HepG2 (cell line): ENCODE data around the gene MIF4GD. TPM values are rescaled to one million over a fixed set of nuclear protein-coding genes. Genes with fewer than 3 reads are reported as not detected.

Source experiments
- DNMT1 ChIP-seq: sonication (generic); formaldehyde crosslinking; IDR thresholded peaks from 2 replicates; pipeline ENCODE4 v1.5.1; 2020; ENCODE audit warnings: mild to moderate bottlenecking, missing genetic modification reagents
- ELF1 ChIP-seq: sonication (generic); formaldehyde crosslinking; IDR thresholded peaks from 2 replicates; pipeline ENCODE4 v1.4.0; 2020; ENCODE audit warnings: missing genetic modification reagents
- GATAD1 ChIP-seq: IDR thresholded peaks from 2 replicates; pipeline ENCODE4 v1.6.1; 2016; ENCODE audit warnings: missing genetic modification reagents, missing compliant biosample characterization
- GPBP1L1 ChIP-seq: sonication (generic); formaldehyde crosslinking; IDR thresholded peaks from 2 replicates; pipeline ENCODE4 v1.5.0; 2020; ENCODE audit warnings: mild to moderate bottlenecking, missing genetic modification reagents
- HDAC2 ChIP-seq: sonication (generic); formaldehyde crosslinking; IDR thresholded peaks from 2 replicates; pipeline ENCODE4 v1.4.0; 2020; ENCODE audit warnings: missing genetic modification reagents
- MED13 ChIP-seq: sonication (generic); formaldehyde crosslinking; IDR thresholded peaks from 2 replicates; pipeline ENCODE4 v1.5.0; 2020; ENCODE audit warnings: missing genetic modification reagents
- RBM39 ChIP-seq: fragments of 200-400 bp; formaldehyde crosslinking; IDR thresholded peaks from one replicate; pipeline ENCODE4 v1.6.1; 2018; ENCODE audit warnings: antibody characterized with exemption, mild to moderate bottlenecking, low read depth, low read length; ENCODE audit not compliant: poor library complexity, severe bottlenecking
- SCMH1 ChIP-seq: sonication (generic); formaldehyde crosslinking; IDR thresholded peaks from 2 replicates; pipeline ENCODE4 v1.9.0; 2021; ENCODE audit warnings: missing genetic modification reagents, mild to moderate bottlenecking, borderline replicate concordance
- SRSF1 ChIP-seq: fragments of 200-400 bp; formaldehyde crosslinking; optimal IDR thresholded peaks from 2 replicates; pipeline ENCODE3; 2017; ENCODE audit warnings: mild to moderate bottlenecking, low read depth, low read length, moderate library complexity
- THAP7 ChIP-seq: sonication (generic); formaldehyde crosslinking; IDR thresholded peaks from 2 replicates; pipeline ENCODE4 v1.8.1; 2023; ENCODE audit warnings: mild to moderate bottlenecking, missing genetic modification reagents
- U2AF2 ChIP-seq: fragments of 200-400 bp; formaldehyde crosslinking; IDR thresholded peaks from 2 replicates; pipeline ENCODE4 v1.6.1; 2017; ENCODE audit warnings: low read depth, mild to moderate bottlenecking, low read length
- ZBTB37 ChIP-seq: sonication (generic); formaldehyde crosslinking; IDR thresholded peaks from 2 replicates; pipeline ENCODE4 v1.4.0; 2020; ENCODE audit warnings: mild to moderate bottlenecking, missing genetic modification reagents
- ZFY ChIP-seq: sonication (generic); formaldehyde crosslinking; IDR thresholded peaks from 2 replicates; pipeline ENCODE4 v1.4.0; 2020; ENCODE audit warnings: missing genetic modification reagents
- ZNF142 ChIP-seq: sonication (generic); formaldehyde crosslinking; IDR thresholded peaks from 2 replicates; pipeline ENCODE4 v1.4.0; 2020; ENCODE audit warnings: missing genetic modification reagents
- ZNF230 ChIP-seq: sonication (generic); formaldehyde crosslinking; IDR thresholded peaks from 2 replicates; pipeline ENCODE4 v1.4.0; 2020; ENCODE audit warnings: mild to moderate bottlenecking, missing genetic modification reagents
- ZNF24 ChIP-seq: fragments of 450-650 bp; IDR thresholded peaks from 2 replicates; pipeline ENCODE4 v1.6.1; 2017; ENCODE audit warnings: antibody characterized with exemption, mild to moderate bottlenecking
- ZNF564 ChIP-seq: sonication (generic); formaldehyde crosslinking; IDR thresholded peaks from 2 replicates; pipeline ENCODE4 v1.8.1; 2023; ENCODE audit warnings: mild to moderate bottlenecking, missing genetic modification reagents
- ZNF607 ChIP-seq: sonication (generic); formaldehyde crosslinking; IDR thresholded peaks from 2 replicates; pipeline ENCODE4 v1.5.1; 2020; ENCODE audit warnings: missing genetic modification reagents, mild to moderate bottlenecking, borderline replicate concordance
- ZNF672 ChIP-seq: sonication (generic); formaldehyde crosslinking; IDR thresholded peaks from 2 replicates; pipeline ENCODE4 v1.8.1; 2022; ENCODE audit warnings: missing genetic modification reagents
- ZNF766 ChIP-seq: sonication (generic); formaldehyde crosslinking; IDR thresholded peaks from 2 replicates; pipeline ENCODE4 v1.5.0; 2020; ENCODE audit warnings: missing genetic modification reagents, borderline replicate concordance
- polyA plus RNA-seq, 8 experiments: library from polyadenylated mRNA; depleted of rRNA in 3 of 8; stranded (reverse) in 7 of 8; unstranded in 1 of 8; fragments of >200 nt; fragmentation: Illumina TruSeq in 4 of 8; extraction: Trizol in 4 of 8; gene quantifications; 2 replicates each; pipeline versions ENCODE4 v1.2.1 to v1.2.3, GENCODE V29; 2011 to 2016; ENCODE audit warnings: low read depth in 4 of 8, missing spikeins in 1 of 8, mixed read lengths in 1 of 8; ENCODE audit not compliant: insufficient read depth in 1 of 8
- total RNA-seq, 5 experiments: library from RNA; depleted of rRNA; stranded (reverse); fragments of >200 nt; fragmentation: Illumina TruSeq; extraction: Trizol; gene quantifications; 2 replicates each; pipeline ENCODE4 v1.2.3, GENCODE V29; 2016; ENCODE audit warnings: low read depth in 1 of 5

Gene MIF4GD
- total and polyA plus RNA-seq, 2 of the 13 experiments (the other 11 are each of a cell fraction or from before 2014, with no cell fraction given): 14.0 to 28.0 TPM

DNA sequence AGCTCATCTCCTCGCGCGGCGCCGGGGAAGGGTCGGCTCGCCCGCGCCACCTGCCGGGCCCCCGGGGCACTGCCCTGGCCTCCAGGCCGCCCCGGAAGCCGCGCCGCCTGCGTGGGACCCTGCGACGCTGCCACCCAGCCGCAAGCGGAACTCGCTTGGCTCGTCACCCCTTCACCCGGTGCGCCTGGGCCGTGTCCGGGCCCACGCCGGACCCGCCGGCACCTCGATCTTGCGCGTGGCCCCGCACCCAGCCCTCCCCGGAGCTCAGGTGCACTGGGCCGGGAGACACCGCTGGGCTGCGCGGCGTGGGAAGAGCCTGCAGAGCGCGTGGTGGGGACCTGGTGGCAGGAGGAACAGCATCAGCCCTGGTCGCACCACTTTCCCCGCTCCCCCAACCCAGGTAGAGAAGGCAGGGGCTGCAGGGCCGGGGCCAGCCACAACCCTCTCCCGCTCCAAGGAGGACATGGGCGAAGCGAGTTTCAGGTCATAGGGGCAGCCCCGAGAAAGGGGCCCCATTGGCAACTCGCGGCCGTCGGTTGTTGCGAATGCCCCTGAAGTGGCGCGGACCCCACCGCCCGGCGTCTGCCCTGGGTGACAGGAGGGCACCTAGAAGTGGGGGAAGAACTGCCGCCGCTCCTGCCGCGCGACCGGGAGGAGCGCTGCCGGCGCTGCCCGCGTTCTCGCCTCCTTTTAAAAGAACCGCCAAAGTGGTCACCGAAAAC, 363 bp upstream of the MIF4GD start (continued):
- TF ChIP-seq ZBTB37 (no peak), ZNF24 (no peak; the same call in 1 of the 2 replicates), GATAD1 (0 out of 2 replicates have a peak, but pooled peaks have one; percentile 54), ZFY (CRISPR knock-in tag) (peak; percentile 93), SRSF1 (no peak), MED13 (CRISPR knock-in tag) (peak; percentile 75; the same call in 1 of the 2 replicates), THAP7 (CRISPR knock-in tag) (0 out of 2 replicates have a peak, but pooled peaks have one; percentile 14), ZNF672 (CRISPR knock-in tag) (peak; percentile 76; the same call in 1 of the 2 replicates), ZNF230 (CRISPR knock-in tag) (no peak; the same call in none of the 2 replicates), SCMH1 (CRISPR knock-in tag) (no peak), DNMT1 (CRISPR knock-in tag) (no peak), U2AF2 (no peak), ELF1 (CRISPR knock-in tag) (no peak), GPBP1L1 (CRISPR knock-in tag) (no peak), ZNF564 (CRISPR knock-in tag) (0 out of 2 replicates have a peak, but pooled peaks have one; percentile 17), ZNF766 (CRISPR knock-in tag) (peak; percentile 65; the same call in 1 of the 2 replicates), HDAC2 (CRISPR knock-in tag) (0 out of 2 replicates have a peak, but pooled peaks have one; percentile 12), RBM39 (no peak), ZNF142 (CRISPR knock-in tag) (peak; percentile 81; the same call in 1 of the 2 replicates), ZNF607 (CRISPR knock-in tag) (peak; percentile 67; the same call in 1 of the 2 replicates)
